ENCODE data around the gene LRRC10B.

DNA sequence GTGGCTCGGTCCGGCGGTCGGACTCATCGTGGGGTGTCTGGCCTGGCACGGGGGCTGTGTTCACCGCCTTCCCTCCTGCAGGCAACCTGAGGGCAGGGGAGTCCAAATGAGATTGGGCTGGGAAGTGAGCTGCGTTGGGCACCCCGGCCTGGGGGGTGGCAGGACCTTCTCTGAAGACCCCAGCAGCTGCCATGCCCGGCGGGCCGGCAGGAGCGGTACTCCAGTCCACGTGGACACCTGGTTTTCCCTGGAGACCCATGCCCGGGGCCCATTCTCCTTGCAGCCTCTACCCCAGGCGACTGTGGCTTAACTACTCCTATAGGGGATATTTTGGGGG lies 24.5 kb downstream of the LRRC10B start:
- TF ChIP-seq YY1 (IDR thresholded peaks at IDR 0.05; ENCODE audit: insufficient read depth, insufficient read length) (no peak), SUZ12 (IDR thresholded peaks at IDR 0.05; ENCODE audit: extremely low read depth, insufficient read depth, insufficient read length) (no peak), ZNF274 (IDR thresholded peaks at IDR 0.05; ENCODE audit: low read depth, low read length) (no peak)
